HG03354 (cell line): ENCODE data around the gene RTN4RL1.

Source experiments
- ATAC-seq: cut with Tn5 transposase; IDR thresholded peaks from one replicate; pipeline ENCODE4 v1.9.1; 2021; ENCODE audit warnings: mild to moderate bottlenecking; ENCODE audit not compliant: unreplicated experiment, poor library complexity, severe bottlenecking

Gene RTN4RL1

DNA sequence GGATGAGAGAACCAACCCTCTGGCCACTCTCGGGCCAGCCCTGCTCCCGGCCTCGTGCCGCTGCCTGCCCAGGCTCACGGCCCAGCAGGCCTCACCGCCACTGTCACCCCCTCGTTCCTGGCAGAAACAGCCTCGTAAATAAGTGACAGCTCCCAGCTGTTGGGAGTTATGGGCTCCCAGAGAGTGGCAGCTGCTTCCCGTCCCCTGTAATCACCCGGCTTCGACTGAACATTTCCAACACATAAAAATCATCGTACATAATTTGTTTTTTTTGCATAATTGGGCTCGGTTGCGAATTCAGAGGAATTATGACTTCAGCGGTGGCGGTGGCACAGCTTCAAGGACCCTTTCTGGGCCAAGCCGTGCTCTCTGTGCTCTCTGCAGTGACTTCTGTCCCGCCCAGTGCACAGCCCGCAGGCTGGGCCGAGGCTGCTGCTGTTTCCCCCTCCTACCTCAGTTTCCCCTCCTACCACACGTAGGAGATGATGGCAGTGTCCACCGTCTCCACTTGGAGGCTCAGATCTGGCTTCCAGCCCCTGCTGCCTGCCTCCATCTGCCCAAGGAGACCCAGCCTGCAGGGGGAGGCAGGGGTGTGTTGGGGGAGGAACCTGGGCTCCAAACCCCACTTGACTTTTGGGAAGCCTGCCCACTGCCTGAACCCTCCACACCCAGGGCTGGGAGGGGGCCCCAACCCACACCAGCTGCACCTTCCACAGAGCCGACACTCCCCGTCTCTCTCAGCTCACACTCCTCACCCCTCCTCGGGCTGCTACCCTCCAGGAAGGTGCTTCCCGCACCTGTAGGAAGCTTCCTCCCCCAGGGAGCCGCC is 84.9 kb downstream of the RTN4RL1 start:
- ATAC-seq: no peak

DNA sequence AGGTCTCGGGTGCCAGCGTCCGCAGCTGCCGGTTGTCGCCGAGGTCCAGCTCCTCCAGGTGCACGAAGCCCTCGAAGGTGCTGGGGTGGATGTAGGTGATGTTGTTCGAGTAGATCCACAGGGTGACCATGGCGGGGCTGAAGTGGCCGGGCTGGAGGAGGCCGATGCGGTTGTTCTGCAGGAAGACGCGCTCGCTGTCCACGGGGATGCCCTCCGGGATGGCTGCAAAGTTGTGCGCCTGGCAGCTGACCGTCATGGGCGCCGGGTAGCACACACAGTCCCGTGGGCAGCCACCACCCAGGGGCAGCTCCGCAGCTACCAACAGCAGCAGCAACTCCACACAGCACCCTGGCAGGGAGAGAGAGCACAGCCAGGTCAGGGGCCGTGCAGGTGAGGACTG is 87.7 kb downstream of the RTN4RL1 start:
- ATAC-seq: no peak

DNA sequence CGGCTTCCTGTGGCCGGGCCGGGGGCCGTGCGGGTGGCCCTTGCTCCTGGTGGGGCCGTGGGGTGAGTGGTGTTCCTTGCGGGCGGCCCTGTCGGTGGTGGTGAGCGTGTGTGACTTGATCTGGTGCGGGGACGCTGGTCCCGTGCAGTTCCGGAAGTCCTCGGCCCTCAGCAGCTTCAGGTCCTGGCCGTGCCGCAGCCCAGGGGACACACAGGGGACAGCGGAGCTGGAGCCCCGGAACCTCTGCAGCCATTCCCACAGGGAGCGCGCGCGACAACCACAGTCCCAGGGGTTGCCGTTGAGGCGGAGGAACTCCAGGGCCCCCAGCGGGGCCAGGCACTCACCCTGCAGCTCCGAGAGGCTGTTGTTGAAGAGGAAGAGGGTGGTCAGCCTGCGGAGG is 88.4 kb downstream of the RTN4RL1 start:
- ATAC-seq: no peak

DNA sequence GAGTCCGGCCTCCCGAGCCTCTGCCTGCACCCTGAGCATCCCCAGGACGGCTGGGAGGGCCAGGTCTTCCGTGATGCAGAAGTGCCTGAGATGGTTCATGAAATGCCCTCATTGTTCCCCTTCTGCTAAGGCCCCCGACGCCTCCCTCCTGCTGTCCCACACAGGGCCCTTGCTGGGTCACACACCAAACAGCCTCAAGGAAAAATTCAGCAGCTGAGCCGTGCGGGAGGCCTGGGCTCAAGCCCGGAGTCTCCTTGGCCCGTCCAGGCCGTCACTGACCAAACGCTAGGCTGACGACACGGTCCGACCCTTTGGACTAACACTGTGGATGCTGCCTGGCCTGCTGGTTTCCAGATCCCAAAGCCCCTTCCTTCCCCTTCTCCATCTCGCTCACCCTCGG is 90.2 kb downstream of the RTN4RL1 start:
- no peak for ATAC-seq

DNA sequence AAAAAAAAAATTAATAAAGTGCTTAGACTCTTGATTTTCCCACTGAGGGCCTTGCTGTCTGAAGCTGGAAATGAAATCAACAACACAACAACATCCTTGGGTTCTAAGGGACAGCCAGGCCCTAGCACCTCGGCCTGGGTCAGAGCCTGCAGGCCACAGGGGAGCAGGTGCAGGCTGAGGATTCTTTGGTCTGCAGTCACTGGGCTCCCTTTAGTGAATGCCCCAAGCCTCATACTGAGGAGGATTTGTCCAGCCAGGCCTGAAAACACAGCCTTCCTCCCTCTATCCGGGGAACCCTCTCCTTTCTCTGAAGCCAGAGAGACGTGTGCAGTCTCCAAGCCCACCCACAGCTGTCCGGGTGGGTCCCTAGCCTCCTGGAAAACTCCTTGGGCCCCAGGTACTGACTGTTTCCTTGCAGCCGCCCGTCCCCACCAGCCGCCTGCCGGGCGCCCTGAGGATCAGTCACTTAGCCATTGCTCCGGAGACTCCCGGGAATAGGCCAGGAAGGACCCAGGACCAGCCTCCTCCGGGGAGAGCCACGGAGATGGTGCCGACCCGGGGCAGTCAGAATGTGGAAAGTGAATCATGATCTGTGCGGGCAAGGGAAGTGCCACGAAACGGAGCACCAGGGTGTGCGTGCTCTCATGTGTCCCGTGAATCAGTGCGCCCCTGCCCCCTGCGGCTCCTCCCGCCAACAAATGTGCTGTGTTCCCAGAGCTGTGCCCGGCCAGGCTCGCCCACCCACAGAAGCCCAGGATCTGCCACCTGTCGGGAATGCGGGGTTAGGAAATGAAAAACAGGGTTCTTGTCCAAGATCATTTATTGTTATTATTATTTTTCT is 91.0 kb downstream of the RTN4RL1 start:
- ATAC-seq: no peak

DNA sequence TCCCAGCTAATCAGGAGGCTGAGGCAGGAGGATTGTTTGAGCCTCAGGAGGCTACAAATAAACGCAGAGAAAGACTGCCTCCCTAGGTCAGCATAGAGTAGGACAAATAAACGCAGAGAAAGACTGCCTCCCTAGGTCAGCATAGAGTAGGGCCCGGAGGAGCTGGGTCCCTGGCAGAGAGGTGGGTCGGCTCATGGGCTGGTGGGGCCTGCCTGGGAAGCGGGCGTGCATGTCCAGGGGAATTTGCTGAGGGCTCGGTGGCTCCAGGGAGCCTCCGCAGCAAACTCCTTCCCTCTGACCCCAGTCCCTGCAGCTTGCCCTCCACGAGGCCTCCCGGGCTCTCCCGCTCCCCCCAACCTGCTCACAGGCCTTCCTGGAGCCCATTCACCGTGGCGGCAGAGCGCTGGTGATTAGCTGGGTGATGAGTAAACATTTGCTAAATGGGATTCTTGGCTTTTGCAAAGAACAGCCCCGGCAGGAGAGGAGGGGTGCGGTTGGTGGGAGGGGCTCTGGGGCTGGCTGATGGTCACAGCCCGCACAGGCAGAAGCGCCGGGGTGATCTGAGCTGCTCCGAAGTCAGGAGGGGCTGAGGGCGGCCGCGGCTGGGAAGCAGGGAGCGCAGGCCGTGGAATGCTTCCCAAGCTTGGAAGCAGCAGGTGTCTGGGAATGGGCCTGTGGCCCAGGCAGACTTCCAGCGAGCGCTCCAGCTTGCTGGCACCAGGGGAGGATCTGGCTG is 93.1 kb downstream of the RTN4RL1 start:
- no peak for ATAC-seq

DNA sequence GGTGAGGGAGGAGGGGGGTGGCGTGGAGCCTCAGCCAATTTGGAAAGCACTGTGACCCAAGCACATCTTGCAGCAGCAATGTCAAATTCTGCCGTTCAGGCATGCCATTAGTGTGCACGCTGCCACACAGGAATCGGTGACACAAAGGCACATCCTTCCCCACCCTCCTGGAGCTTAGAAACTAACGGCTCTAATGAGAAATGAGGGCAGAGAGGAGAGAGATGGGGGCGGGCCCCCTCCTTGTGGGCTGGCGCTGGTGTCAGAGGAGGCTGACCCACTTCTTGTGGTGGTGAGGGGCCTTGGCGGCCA is 94.8 kb downstream of the RTN4RL1 start:
- ATAC-seq: no peak

DNA sequence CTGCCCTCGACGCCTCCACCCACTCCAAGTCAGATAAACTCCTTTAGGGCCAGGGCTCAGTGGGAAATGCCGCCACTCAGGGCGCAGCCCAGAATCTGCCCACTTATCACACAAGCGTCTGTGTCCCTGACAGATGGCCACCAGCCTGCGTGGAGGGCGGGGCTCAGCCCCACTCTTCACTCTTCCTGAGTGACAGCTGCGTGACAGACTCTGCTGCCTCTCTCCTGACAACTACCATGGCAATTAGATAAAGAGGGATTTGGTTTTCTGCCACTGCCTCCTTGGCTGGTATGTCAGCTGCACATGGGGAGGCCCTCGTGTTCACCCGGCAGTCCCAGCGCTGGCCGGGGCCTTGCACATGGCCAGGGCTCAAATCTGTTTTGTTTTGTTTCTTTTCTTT is 96.2 kb downstream of the RTN4RL1 start:
- ATAC-seq: no peak

DNA sequence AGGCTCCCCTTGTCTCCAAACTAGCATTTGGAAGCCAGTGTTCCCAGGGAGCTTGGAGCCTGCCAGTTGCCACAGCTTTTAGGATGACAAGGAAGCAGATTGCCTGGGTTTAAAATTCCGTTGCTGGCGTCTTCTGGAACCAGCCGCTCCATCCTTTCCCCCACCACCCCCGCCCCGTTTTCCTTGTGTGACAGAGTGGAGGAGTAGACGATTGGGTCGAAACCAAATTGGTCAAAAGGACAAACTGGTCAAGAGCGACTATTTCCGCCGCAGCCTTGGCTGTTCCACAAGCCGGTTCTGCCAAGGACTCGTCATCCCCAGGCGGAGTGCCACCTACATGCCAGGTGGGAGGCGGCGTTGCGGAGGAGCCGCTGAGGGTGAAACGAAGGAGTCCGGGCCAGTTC is 104.2 kb downstream of the RTN4RL1 start:
- ATAC-seq: no peak

DNA sequence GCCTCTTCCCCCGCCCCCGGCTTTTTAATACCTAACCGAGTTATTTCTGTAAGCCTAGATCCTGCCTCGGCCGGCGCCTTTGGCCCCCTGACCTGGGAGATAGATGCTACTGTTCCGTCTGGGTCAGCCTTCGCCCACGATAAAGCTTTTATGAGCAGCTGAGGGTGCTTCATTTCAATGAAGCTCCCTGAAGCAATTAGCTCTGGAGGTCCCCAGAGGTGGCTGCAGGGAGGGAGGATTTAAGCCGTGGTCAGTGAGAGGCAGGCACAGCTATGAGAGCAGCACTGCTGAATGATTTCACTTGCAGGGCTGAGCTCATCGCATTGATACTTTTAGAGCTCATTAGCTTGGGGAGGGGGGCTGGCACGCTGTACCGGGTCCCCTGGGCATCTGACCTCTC is 105.9 kb downstream of the RTN4RL1 start:
- ATAC-seq: no peak

DNA sequence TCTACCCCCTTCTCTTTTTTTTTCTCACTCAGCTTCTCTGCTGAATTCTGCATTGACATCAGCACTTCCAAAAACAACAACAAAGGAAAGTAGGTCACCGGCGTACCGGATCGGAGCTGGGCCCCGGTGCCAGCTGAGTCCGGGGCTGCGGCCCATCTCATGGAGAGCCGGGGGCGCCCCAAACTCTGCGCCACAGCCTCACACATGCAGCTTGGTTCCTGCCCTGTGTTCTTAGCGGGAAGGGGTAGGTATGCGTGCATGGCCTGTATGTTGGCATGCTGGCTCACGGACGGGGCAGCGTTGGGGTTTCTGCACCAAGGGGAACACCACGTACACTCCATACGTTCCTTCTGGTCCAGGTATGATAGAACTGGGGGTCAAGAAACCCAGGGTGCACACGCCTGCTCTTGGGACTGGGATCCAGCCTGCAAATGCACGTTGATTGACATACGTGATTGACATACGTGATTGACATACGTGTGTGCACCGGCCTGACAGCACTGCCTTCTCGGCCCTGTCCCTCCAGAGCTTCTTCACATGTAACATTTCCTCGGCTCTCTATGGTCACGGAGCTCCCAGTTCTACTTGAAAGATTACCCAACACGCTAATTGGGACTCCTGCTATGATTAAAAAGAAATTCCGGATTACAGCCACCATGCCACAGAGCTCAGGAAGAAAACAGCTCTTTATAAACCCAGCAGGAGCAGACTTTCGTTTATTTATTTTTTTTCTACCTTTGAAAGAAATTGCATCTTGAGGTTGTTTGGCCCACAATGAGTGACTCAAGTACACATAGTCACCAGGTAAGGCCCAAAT is 106.6 kb downstream of the RTN4RL1 start:
- no peak for ATAC-seq

DNA sequence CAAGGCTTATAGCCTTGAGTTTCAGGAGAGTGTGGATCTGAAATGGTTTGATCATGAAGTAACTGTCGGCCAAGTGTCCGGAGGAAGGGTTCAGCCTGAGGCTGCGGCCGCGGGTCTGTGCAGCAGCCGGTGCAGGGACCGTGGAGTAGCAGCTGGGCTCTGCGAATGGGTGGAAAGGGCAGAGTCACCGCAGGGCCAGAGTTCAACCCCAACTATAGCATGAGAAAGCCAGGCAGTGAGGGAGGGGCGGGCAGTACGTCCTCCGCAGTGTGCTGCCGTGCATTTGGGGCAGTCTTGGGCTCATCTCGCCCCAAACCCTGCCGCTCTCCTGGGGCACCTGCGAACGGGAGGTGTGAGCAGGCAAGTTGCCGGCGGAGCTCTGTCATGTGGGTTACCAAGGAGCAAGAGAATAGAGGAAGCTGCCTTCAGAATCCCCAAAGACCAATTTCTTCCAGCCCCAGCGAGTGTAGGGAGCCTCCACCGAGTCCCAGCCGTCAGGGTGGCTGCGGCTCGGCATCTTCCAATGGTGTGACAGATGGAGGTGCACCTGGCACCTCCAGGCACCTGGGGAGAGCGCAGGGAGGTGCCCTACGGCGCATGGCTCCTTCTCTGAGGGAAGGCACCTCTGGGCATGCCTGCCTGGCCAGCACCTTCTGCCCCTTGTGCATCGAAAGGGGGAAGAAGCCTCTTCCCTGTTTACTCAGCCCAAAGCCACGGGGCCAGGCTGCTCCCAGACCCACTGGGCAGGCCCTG is 108.0 kb downstream of the RTN4RL1 start:
- no peak for ATAC-seq

DNA sequence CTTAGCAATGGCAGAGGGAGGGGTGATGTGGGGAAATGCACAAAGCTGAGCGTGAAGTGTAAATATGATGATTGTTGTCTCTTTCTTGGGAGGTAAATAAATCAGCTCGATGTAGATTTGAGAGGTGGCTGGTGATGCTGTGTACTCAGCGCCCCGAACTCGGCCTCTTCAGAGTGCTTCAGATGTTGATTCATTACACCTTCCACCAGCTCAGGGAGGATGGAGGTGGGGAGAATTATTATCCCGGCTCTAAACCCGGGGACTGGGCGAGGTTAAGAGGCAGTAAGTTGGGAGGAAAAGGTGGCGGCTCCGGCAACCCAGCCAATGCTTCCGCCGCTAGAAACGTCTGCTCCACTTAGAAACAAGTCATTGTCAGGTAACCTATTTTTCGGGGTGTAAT is 108.8 kb downstream of the RTN4RL1 start:
- no peak for ATAC-seq

DNA sequence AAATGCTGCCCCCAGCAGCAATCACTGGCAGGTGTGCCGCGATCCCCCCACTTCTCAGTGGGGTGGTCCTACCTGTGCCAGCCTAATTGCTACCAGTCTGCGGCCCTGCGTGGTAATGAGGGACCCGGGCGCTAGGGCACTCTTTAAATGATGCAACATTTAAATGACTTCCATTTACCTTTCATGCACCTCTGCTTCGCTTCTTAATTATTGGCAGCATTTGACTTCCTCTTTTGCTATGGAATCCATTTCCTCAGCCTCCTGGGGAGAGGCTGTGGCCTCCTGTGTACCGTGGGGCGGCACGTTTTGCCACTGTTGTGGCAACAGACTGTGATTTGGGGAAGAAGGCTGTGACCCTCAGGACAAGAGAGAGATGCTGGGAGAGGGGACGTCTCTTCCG is 109.2 kb downstream of the RTN4RL1 start:
- no peak for ATAC-seq

DNA sequence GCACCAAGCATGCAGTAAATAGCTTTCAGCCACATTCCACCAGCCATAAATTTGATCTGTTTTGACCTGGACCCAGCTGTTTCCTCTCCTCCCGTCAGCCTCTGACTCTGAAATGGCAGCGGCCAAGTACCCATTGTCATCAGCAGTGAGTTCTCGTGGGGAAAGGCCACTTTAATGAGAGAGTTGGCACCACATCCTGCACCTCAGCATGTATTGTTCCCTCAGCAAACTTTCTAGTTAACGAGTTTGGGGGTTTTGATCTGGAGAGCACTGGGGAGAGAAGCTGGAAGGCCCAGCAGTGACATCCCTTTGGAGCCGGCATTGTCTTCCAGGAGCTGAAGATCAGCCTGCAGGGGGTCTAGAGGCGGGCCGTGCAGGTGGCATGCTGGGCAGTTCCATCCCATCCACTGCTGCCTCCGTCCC is 110.5 kb downstream of the RTN4RL1 start:
- ATAC-seq: no peak

DNA sequence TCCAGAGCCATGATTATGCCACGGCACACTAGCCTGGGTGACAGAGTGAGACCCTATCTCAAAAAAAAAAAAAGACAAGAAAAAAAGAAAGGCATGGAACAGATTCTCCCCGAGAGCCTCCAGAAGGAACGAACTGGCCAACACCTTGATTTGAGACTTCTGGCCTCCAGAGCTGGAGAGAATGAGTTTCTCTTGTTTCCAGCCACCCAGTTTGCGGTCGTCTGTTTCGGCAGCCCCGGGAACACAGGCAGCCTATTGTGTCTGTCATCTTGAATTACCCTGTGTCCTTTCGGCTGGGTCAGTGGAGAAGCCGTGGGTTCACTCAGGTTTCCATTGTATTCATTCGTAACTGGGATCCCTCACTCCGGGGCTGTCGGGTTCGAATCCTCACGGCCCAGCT is 111.4 kb downstream of the RTN4RL1 start:
- ATAC-seq: no peak

DNA sequence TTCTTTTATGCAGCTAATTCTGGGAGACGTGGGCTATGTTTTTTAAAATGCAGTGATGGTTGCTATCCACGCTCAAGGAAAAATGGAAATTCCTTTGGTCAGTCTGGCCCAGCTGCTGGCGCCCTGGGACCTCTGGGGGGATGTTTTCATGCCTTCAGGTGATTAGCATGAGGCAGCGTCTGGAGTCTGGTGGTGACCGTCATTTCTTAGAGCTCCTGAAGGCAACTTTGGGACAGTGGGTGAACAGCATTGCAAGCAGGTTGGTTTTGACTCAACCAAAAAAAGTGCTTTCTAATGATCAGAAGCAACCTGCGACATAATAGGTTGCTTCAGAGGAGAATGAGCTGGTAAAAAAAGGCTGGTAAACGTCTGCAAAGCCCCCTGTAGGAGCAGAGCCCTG is 113.0 kb downstream of the RTN4RL1 start:
- ATAC-seq: no peak

DNA sequence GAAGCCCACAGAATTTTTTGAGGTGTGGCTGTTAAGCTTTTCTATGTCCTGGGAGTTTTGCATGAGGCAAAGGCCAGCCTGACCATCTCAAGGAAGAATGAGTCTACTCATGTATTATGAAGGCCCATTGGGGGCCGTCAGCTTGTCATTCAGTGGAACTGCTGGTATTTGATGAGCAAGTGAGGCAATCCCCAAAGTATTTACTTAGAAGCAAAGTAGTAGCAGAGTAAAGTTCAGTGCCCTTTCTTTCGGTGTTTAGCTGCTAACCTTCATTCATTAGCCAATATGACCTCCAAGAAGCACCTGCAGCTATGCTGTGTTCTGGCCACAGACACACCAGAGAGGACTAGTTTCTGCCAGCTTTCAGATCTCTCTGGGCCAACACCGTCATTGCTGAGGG is 115.1 kb downstream of the RTN4RL1 start:
- ATAC-seq: no peak

DNA sequence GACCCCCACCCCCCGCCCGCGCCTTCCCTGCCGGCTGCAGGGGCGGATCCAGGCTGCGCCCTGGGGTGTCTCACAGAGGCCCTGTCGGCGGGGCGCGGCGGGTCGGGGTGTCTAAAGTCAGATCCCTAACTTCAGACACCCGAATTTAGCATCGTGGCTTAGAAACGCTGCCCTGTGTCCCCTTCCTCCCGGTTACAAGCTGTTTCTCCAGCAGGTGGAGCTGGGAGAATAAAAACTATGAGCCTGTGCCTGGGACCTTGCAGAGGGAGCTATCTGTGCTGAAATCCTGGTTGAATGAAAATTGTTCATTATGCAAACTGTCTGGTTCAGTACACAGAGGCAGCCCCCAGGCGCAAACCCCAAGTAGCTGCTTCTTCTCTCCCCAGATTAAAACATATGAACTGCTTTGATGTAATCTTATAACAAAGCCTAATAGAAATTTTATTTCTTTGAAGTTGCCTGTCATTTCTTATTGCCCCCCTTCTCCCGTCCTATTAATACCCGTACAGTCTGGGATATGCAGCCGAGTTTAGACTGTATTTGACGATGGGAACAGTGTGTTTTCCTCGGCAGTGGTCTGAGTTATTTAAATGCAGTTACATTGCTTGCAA is 116.3 kb downstream of the RTN4RL1 start:
- no peak for ATAC-seq
